Measurements from ENCODE around the gene MATCAP1.

GRCh38 chr16:67165121-67166078 lies 18.4 kb downstream of the MATCAP1 start:
- TF ChIP-seq CTCF (IDR thresholded peaks at IDR 0.05; ENCODE audit: borderline replicate concordance, extremely low read depth, low read length, poor library complexity, severe bottlenecking) (no peak), EZH2 (IDR thresholded peaks at IDR 0.05; ENCODE audit: borderline replicate concordance, low read depth, low read length, severe bottlenecking) (no peak)
